Transverse colon (tissue), 4 donors: ENCODE data around the gene KRTAP10-8. TPM values are rescaled to one million over a fixed set of nuclear protein-coding genes. Genes with fewer than 3 reads are reported as not detected.
"Not testable (repeated sequence)": the region's sequence is repeated elsewhere in the genome, so short reads cannot be mapped to it uniquely, and the experiment has no call there.

Experiments used
- DNase-seq: peaks from one replicate; pipeline ENCODE4 v3.0.0-alpha.2; 2019
- H3K27ac ChIP-seq, 4 donors: fragments of 200-600 bp; sonication (generic); 2 replicates each; pipeline ENCODE4 v1.5.1; 2016 to 2018; ENCODE audit warnings: inconsistent platforms in 4 of 4
- H3K27me3 ChIP-seq: fragments of 200-600 bp; sonication (generic); 2 replicates; pipeline ENCODE4 v1.5.1; 2017; ENCODE audit warnings: inconsistent platforms
- H3K36me3 ChIP-seq, 4 donors: fragments of 200-600 bp; sonication (generic); 2 replicates each; pipeline ENCODE4 v1.5.1; 2017 to 2019; ENCODE audit warnings: inconsistent platforms in 4 of 4
- H3K4me1 ChIP-seq, 4 donors: fragments of 200-600 bp; sonication (generic); 2 replicates each; pipeline ENCODE4 v1.5.1; 2017 to 2020; ENCODE audit warnings: inconsistent platforms in 4 of 4
- H3K4me3 ChIP-seq, 4 donors: fragments of 200-600 bp; sonication (generic); 1 replicate in 1 of 4; 2 replicates in 3 of 4; pipeline versions ENCODE4 v1.5.1 to v1.6.1; 2017 to 2019; ENCODE audit warnings: inconsistent platforms in 4 of 4
- H3K9me3 ChIP-seq, 2 donors: fragments of 200-600 bp; sonication (generic); 2 replicates each; pipeline ENCODE4 v1.5.1; 2017 to 2019; ENCODE audit warnings: inconsistent platforms in 2 of 2
- EP300 ChIP-seq: sonication (generic); formaldehyde crosslinking; IDR thresholded peaks from one replicate; pipeline ENCODE4 v1.6.1; 2017; ENCODE audit warnings: antibody characterized with exemption, low read depth
- POLR2A ChIP-seq: fragments of 450-650 bp; IDR thresholded peaks from one replicate; pipeline ENCODE4 v1.6.1; 2016; ENCODE audit warnings: antibody characterized with exemption, mild to moderate bottlenecking, moderate library complexity
- POLR2AphosphoS5 ChIP-seq, 3 donors: sonication (generic); formaldehyde crosslinking; IDR thresholded peaks; one replicate each; pipeline ENCODE4 v1.6.1; 2016; ENCODE audit warnings: antibody characterized with exemption in 3 of 3
- WGBS, 2 donors: methylation state at CpG; one replicate each; pipeline ENCODE4 v1.1.5; 2018; ENCODE audit warnings: low coverage in 1 of 2; 5-methylcytosine and 5-hydroxymethylcytosine counted together
- in situ Hi-C, 4 donors: fragments of 200-750 bp; cut with MboI; loops; one replicate each; pipeline versions ENCODE4 v1.15.0 to v1.15.1; 2017; ENCODE audit warnings: low sequenced_read_pairs in 3 of 4, low pct_ligation_motif_present in 1 of 4, low pct_unique_long_range_greater_than_20kb in 1 of 4
- intact Hi-C: fragments of 100-400 bp; cut with DNase I; formaldehyde crosslinking; loops from one replicate; pipeline ENCODE4 v1.15.1; 2023; ENCODE audit warnings: low total_unique reads
- total RNA-seq, 4 donors: library from RNA; depleted of rRNA; stranded (reverse); fragments of >200 nt; gene quantifications; one replicate each; pipeline ENCODE4 v1.1.0, GENCODE V29; 2016
- TF ChIP-seq, protein P1 (sequence below), 5 experiments: fragments of 200-600 bp in 3 of 5; fragments of 450-650 bp in 2 of 5; sonication (generic) in 3 of 5; IDR thresholded peaks; 1 replicate in 2 of 5; 2 replicates in 3 of 5; pipeline ENCODE4 v1.5.1; 2016 to 2017; ENCODE audit warnings: antibody characterized with exemption in 5 of 5, inconsistent platforms in 3 of 5, mild to moderate bottlenecking in 2 of 5, moderate library complexity in 1 of 5

Gene KRTAP10-8
- total RNA-seq, 4 donors from 2014 or later: not detected

DNA sequence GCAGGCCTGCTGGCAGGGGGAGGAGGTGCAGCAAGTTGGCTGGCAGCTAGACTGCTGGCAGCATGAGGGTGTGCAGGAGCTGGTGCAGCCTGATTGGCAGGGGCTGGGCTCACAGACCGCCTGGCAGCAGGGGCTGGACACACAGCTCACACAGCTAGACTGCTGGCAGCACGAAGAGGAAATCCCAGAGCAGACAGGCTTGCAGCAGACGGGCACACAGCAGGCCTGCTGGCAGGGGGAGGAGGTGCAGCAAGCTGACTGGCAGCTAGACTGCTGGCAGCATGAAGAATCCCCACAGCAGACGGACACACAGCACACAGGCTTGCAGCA is 20.1 kb upstream of the KRTAP10-8 start:
- H3K4me3 ChIP-seq, H3K9me3 ChIP-seq, intact Hi-C loops, H3K36me3 ChIP-seq, DNase-seq, H3K27ac ChIP-seq, H3K4me1 ChIP-seq: not testable (repeated sequence)
- H3K27me3 ChIP-seq: peaks cover 44% of the 10 kb centered on the region
- 20% methylated on average over 2 of the region's 4 CpGs; no CpG with 5 or more reads in 1 of the 2 donors for WGBS, 2 donors
- in situ Hi-C loops: loop anchor here in 2 of 4 donors (25.0 kb wide), 1 partner anchor 96 kb away; the partner anchor contains the start of genes KRTAP10-12 (in 2 of the 2) and KRTAP12-1 (in 2 of the 2)

DNA sequence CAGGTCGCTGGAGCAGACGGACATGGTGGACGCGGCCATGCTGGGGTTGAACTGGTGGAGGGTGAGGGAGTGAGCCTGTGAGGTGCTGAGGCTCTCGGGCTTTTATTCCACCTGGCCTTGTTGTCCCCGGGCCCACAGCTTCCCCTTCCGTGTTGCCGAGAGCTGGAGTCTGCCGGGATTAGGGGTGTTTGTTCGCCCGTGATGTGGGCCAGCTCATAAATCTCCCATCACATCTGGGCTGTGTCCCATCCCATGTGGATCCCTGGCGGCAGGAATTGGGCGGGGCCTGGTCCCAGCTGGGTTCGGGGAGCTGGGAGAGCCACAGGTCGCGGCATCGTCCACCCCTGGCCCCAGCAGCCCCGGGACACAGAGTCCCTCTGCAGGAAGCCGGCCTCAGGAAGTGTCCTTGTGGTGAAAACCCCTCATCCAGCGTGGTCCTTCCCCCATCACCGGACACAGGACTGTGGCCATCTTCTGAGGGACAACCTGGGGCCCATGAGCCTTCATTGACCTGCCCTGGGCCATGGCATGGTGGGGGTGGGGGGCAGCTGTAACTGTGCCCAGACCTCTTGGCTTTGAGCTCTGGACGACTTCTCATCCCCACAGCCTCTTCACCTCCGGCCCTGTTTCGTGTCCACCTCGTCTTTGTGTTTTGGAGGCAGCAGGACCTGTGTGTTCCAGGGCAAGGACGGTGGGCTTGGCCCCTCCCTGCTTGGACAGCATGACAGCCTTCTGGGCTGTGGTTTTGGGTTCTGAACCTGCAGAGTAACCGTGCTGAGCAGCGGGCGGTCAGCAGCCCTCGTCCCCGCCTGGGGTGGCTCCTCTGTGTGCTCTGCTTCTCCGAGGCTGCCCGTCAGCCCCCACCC is 19.2 kb upstream of the KRTAP10-8 start, which contains the start of gene KRTAP10-6:
Gene KRTAP10-6 (minus strand): TSS at position 60 of the 866 bp plus-strand sequence. CDS start 21 bp downstream, at position 39.
- Histone ChIP-seq H3K27me3 (peaks cover 44% of the 10 kb centered on the region), H3K4me1 (no peaks in the 10 kb centered on the region), H3K9me3 (no peaks in the 10 kb centered on the region), H3K36me3 (no peaks in the 10 kb centered on the region), H3K27ac (no peak within 1 kb of the TSS), H3K4me3 (no peak within 1 kb of the TSS)
- intact Hi-C loops: no loop called here
- 64% methylated on average over 31 of the region's 33 CpGs; no CpG with 5 or more reads in 1 of the 2 donors for WGBS, 2 donors
- TF ChIP-seq POLR2A (no peak), POLR2AphosphoS5 (IDR thresholded peaks at IDR 0.05) (no peak), EP300 (no peak)
- TF ChIP-seq, protein P1, sequence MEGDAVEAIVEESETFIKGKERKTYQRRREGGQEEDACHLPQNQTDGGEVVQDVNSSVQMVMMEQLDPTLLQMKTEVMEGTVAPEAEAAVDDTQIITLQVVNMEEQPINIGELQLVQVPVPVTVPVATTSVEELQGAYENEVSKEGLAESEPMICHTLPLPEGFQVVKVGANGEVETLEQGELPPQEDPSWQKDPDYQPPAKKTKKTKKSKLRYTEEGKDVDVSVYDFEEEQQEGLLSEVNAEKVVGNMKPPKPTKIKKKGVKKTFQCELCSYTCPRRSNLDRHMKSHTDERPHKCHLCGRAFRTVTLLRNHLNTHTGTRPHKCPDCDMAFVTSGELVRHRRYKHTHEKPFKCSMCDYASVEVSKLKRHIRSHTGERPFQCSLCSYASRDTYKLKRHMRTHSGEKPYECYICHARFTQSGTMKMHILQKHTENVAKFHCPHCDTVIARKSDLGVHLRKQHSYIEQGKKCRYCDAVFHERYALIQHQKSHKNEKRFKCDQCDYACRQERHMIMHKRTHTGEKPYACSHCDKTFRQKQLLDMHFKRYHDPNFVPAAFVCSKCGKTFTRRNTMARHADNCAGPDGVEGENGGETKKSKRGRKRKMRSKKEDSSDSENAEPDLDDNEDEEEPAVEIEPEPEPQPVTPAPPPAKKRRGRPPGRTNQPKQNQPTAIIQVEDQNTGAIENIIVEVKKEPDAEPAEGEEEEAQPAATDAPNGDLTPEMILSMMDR (IDR thresholded peaks at IDR 0.05): no peak
- DNase-seq: no peak
- in situ Hi-C loops: loop anchor here in 2 of 4 donors (25.0 kb wide), 1 partner anchor 95 kb away; the partner anchor contains the start of genes KRTAP10-12 (in 2 of the 2) and KRTAP12-1 (in 2 of the 2)

- in situ Hi-C loops: loop anchor here in 2 of 4 donors (25.0 kb wide), 1 partner anchor 93 kb away; the partner anchor contains the start of genes KRTAP10-12 (in 2 of the 2) and KRTAP12-1 (in 2 of the 2)
- 58 to 61% methylated on average over 6 to 20 of the region's 20 CpGs for WGBS, 2 donors
- TF ChIP-seq POLR2A (no peak), EP300 (no peak), POLR2AphosphoS5 (IDR thresholded peaks at IDR 0.05) (no peak)
- TF ChIP-seq, protein P1 (IDR thresholded peaks at IDR 0.05): no peak
These were observed 18.1 kb upstream of the KRTAP10-8 start for GRCh38 chr21:44593598-44594405.

GRCh38 chr21:44594406-44594916 is 17.4 kb upstream of the KRTAP10-8 start:
- intact Hi-C loops (no loop called here), in situ Hi-C loops (loop anchor here in 2 of 4 donors (25.0 kb wide), 1 partner anchor 93 kb away; the partner anchor contains the start of genes KRTAP10-12 (in 2 of the 2) and KRTAP12-1 (in 2 of the 2))
- no peak for TF ChIP-seq POLR2A
- TF ChIP-seq POLR2AphosphoS5 (IDR thresholded peaks at IDR 0.05): no peak
- no peak for TF ChIP-seq EP300
- TF ChIP-seq, protein P1 (IDR thresholded peaks at IDR 0.05): no peak
- no peak overlapping the region for H3K4me3 ChIP-seq
- H3K4me1 ChIP-seq: no peaks in the 10 kb centered on the region
- no peak overlapping the region for H3K27ac ChIP-seq
- 64 to 69% methylated on average over 12 of the region's 12 CpGs for WGBS, 2 donors
- DNase-seq: no peak
- H3K27me3 ChIP-seq: peaks cover 49% of the 10 kb centered on the region
- H3K9me3 ChIP-seq: peaks cover 0 to 5% of the 10 kb centered on the region in 2 donors
- no peaks in the 10 kb centered on the region for H3K36me3 ChIP-seq

More at GRCh38 chr21:44593598-44594405, 18.1 kb upstream of the KRTAP10-8 start:
- intact Hi-C loops: no loop called here
- no peak overlapping the region for H3K4me3 ChIP-seq
- H3K27ac ChIP-seq: no peak overlapping the region
- peaks cover 0 to 5% of the 10 kb centered on the region in 2 donors for H3K9me3 ChIP-seq
- H3K4me1 ChIP-seq: no peaks in the 10 kb centered on the region
- H3K27me3 ChIP-seq: peaks cover 52% of the 10 kb centered on the region
- DNase-seq: no peak
- no peaks in the 10 kb centered on the region for H3K36me3 ChIP-seq
